GM12875 (cell line): Measurements from ENCODE around the gene TOP2B.

Experiments used
- H3K4me3 ChIP-seq: one replicate; pipeline ENCODE4 v1.5.1; 2011; ENCODE audit warnings: low read depth, low read length, control low read depth
- TF ChIP-seq, protein P1 (sequence below): IDR thresholded peaks from 2 replicates; pipeline ENCODE4 v1.5.1; 2011; ENCODE audit warnings: low read depth, mild to moderate bottlenecking, control low read depth, inconsistent platforms, low read length, moderate library complexity, borderline replicate concordance; ENCODE audit not compliant: insufficient read depth

The TOP2B gene

DNA sequence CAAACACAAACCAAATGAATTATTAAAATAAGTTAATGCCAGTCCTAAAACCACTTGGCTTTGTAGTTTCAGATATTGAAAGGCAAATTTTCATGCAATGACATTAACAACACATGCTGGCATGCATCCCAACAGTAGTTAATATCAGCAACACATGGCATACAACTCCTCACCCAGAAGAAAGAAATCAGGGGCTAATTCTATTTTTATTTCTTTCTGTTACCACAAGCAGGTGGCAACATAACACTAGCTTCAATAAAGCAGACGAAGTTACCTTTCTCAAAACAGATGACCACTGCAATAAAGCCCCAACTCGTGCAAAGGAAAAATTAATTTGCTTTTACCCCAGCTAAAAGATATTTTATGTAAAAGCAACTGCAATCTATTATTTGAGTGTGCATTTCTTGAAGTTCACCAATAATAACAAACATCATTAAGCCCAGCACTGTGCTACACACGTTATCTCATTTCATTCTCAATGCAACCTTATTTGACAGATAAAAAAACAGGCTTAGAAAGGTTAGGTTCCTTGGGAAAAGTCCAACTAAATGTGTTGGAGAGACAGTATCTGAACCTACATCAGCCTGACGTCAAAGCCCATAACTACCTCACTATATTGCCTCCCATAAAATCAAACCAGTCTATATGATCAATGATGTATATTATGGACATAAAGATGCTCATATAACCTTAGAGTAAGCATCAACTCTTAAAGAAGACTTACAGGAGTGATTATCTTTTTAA is 2.8 kb downstream of the TOP2B start:
- no peak overlapping the region for H3K4me3 ChIP-seq
- TF ChIP-seq, protein P1, sequence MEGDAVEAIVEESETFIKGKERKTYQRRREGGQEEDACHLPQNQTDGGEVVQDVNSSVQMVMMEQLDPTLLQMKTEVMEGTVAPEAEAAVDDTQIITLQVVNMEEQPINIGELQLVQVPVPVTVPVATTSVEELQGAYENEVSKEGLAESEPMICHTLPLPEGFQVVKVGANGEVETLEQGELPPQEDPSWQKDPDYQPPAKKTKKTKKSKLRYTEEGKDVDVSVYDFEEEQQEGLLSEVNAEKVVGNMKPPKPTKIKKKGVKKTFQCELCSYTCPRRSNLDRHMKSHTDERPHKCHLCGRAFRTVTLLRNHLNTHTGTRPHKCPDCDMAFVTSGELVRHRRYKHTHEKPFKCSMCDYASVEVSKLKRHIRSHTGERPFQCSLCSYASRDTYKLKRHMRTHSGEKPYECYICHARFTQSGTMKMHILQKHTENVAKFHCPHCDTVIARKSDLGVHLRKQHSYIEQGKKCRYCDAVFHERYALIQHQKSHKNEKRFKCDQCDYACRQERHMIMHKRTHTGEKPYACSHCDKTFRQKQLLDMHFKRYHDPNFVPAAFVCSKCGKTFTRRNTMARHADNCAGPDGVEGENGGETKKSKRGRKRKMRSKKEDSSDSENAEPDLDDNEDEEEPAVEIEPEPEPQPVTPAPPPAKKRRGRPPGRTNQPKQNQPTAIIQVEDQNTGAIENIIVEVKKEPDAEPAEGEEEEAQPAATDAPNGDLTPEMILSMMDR: no peak

DNA sequence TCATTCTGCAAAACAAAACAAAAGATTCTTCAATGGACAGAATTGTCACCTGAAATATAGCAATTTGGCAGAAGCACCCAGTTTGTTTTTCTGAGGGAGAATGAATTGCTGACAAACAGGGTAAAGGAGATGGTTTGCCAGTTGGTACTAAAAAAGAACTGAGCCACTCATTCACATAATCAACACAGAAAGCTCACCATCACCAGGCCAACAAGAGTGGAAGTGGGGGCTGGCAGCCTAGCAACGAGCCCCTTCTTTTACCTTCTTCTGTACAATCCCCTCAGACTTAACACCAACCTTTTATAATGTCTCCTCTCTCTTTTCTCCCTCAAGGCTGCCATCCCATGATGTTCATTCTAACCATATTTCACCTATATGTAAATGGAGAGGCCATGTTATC is 5.9 kb downstream of the TOP2B start:
- TF ChIP-seq, protein P1: no peak
- no peak overlapping the region for H3K4me3 ChIP-seq

DNA sequence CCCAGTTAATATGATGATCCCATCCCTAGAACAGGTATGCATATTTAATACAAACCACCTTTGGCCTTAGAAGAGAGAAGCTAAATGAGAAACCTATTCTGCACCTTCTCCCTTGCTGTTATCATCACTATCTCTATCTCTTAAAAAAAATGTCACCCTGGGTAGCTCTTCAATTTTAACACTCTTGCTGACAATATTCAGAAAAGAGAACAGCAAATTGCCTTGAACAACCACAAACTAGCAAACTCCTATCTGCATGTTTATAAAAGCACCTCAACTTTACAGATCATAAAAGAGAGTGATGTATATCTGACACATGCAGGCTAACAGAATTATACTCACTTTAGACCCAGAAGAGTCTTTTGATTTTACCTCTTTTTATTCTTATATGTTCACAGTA is 7.4 kb downstream of the TOP2B start:
- no peak overlapping the region for H3K4me3 ChIP-seq
- TF ChIP-seq, protein P1: no peak

DNA sequence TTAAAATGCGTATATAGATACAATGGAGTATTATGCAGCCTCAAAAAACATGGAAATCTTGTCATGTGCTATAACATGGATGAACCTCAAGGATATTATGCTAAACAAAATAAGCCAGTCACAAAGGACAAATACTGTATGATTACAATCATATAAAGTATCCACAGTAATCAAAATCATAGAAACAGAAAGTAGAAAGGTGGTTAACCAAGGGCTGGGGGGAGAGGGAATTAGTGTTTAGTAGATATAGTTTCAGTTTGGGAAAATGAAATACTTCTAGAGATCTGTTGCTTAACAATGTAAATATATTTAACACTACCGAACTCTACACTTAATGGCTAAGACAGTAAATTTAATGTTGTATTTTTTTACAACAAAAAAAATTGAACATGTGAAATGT is 9.0 kb downstream of the TOP2B start:
- H3K4me3 ChIP-seq: no peak overlapping the region
- TF ChIP-seq, protein P1: no peak

DNA sequence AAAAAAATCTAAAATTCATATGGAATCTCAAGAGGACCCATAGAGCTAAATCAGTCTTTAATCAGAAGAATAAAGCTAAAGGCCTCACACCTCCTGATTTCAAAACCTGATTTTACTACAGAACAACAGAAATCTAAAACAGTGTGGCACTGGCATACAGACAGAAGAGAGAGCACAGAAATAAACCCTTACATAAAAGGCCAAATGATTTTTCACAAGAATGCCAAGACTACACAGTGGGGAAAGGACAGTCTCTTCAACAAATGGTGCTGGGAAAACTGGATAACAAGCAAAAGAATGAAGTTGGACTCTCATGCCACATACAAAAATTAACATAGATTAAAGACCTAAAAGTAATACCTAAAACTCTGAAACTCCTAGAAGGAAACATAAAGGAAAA is 10.1 kb downstream of the TOP2B start:
- H3K4me3 ChIP-seq: no peak overlapping the region
- TF ChIP-seq, protein P1: no peak

DNA sequence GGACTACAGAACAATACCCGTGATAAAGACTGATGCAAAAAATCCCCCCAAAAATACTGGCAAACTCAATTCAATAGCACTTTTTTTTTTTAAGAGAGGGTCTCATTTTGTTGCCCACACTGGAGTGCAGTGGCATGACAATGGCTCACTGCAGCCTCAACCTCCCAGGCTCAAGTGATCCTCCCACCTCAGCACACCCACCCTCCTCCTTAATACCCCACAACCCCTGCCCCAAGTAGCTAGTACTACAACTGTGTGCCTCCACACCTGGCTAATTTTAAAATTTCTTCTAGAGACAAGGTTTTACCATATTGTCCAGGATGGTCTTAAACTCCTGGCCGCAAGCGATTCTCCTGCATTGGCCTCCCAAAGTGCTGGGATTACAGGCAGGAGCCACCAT is 11.4 kb downstream of the TOP2B start:
- TF ChIP-seq, protein P1: no peak
- no peak overlapping the region for H3K4me3 ChIP-seq

DNA sequence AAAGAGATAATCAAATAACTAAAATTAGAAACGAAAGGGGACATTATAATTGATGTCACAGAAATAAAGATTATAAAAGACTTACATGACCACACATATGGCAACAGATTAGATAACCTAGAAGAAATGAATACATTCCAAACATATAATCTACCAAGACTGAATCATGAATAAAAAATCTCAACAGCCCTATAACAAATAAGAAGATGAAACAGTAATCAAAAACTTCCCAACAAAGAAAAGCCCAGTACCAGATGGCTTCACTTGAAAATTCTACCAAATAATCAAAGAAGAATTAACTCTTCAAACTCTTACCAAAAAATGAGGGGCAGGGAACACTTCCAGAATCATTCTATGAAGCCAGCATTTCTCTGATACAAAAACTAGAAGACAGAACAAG is 11.8 kb downstream of the TOP2B start:
- H3K4me3 ChIP-seq: no peak overlapping the region

More for the DNA sequence above, 11.8 kb downstream of the TOP2B start:
- TF ChIP-seq, protein P1: no peak
